Ishikawa (cell line): ENCODE data around the gene RPL35.

ENCODE experiments used
- CEBPB ChIP-seq: IDR thresholded peaks from 2 replicates; pipeline ENCODE4 v1.6.1; 2012
- CREB1 ChIP-seq: IDR thresholded peaks from 2 replicates; pipeline ENCODE4 v1.6.1; 2012; ENCODE audit warnings: low read depth
- EGR1 ChIP-seq: IDR thresholded peaks from 2 replicates; pipeline ENCODE4 v1.6.1; 2012
- EP300 ChIP-seq: IDR thresholded peaks from 2 replicates; pipeline ENCODE4 v1.6.1; 2012; ENCODE audit warnings: borderline replicate concordance
- FOXM1 ChIP-seq: IDR thresholded peaks from 2 replicates; pipeline ENCODE4 v1.6.1; 2012; ENCODE audit warnings: low read depth, borderline replicate concordance
- NFIC ChIP-seq: IDR thresholded peaks from 2 replicates; pipeline ENCODE4 v1.6.1; 2012
- RAD21 ChIP-seq: IDR thresholded peaks from 2 replicates; pipeline ENCODE4 v1.6.1; 2012; ENCODE audit warnings: low read depth
- TAF1 ChIP-seq: IDR thresholded peaks from 2 replicates; pipeline ENCODE4 v1.6.1; 2012; ENCODE audit warnings: low read depth, mild to moderate bottlenecking
- TCF12 ChIP-seq: IDR thresholded peaks from 2 replicates; pipeline ENCODE4 v1.6.1; 2012; ENCODE audit warnings: low read depth
- TEAD4 ChIP-seq: IDR thresholded peaks from 2 replicates; pipeline ENCODE4 v1.6.1; 2012
- YY1 ChIP-seq: IDR thresholded peaks from 2 replicates; pipeline ENCODE4 v1.6.1; 2012; ENCODE audit warnings: low read depth
- ZBTB7A ChIP-seq: IDR thresholded peaks from 2 replicates; pipeline ENCODE4 v1.6.1; 2012; ENCODE audit warnings: low read depth
- TF ChIP-seq, protein P1 (sequence below): IDR thresholded peaks from 2 replicates; pipeline ENCODE4 v1.6.1; 2012
- TF ChIP-seq, protein P2 (sequence below): IDR thresholded peaks from 2 replicates; pipeline ENCODE4 v1.6.1; 2012; ENCODE audit warnings: low read depth, mild to moderate bottlenecking
- TF ChIP-seq, protein P3 (sequence below): IDR thresholded peaks from 2 replicates; pipeline ENCODE4 v1.6.1; 2012

Gene RPL35

DNA sequence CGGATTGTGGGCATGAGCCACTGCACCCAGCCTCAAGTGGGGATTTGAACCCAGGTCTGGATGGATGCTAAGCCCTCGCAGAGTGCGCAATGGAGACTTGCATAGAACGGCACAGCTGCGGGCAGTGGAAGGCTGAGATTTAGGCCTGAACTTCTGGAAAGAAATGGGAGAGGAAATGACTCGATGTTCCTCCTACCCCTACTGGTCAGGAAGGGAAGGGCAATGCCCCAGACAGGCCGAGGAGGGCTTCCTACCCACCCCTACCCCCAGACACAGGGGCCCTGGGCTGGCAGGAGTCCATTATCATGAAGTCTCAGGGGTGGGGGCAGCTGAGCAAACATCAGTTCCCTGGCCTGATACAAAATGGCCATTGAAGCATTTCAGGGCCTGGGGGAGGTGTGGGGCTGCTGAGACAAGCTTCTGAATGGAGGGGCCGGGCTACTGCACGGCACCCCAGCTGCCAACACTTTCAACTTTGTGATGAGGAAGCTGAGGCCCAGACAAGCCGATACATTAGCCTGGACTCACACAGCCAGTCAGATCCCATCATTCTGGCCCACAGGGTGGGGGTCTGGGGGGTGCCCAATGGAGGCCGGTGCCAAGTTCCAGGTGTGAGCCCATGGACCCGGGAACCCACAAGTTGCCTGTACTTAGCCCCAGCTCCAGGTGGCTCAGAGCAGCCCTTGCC is 22.0 kb downstream of the RPL35 start:
- TF ChIP-seq TCF12 (no peak), CEBPB (no peak), FOXM1 (no peak), ZBTB7A (no peak; the same call in 1 of the 2 replicates), RAD21 (no peak), TAF1 (no peak)
- TF ChIP-seq, protein P1, sequence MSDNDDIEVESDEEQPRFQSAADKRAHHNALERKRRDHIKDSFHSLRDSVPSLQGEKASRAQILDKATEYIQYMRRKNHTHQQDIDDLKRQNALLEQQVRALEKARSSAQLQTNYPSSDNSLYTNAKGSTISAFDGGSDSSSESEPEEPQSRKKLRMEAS, result no peak

DNA sequence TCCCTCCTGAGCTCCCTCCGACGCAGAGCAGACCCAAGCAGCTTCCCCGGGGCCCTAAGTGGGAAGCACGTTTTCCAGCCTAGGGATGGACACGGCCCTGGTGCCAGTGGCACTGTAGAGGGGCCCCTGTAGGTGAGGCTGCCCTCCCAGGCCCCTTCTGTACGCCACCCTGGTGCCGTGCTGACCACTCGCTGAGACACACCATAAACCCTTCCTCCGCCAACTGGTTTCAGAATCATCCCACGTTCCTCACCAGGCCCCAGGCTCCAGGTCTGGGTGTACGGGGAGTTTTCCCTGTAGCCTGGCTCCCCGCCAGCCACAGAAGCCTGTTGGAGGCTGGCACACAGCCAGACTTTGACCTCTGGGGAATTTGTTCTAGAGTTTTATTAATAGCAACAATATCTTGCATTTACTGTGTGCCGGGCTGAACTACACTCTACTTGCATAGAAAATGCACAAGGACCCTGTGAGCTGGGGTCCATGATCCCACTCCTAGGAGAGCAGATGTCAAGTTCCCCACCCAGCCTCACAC is 26.7 kb downstream of the RPL35 start:
- TF ChIP-seq YY1 (no peak), NFIC (peak; percentile 95), TAF1 (no peak), TEAD4 (peak; percentile 36; the same call in 1 of the 2 replicates), CEBPB (no peak), EGR1 (no peak), TCF12 (no peak), FOXM1 (no peak), RAD21 (no peak)
- TF ChIP-seq, protein P2, sequence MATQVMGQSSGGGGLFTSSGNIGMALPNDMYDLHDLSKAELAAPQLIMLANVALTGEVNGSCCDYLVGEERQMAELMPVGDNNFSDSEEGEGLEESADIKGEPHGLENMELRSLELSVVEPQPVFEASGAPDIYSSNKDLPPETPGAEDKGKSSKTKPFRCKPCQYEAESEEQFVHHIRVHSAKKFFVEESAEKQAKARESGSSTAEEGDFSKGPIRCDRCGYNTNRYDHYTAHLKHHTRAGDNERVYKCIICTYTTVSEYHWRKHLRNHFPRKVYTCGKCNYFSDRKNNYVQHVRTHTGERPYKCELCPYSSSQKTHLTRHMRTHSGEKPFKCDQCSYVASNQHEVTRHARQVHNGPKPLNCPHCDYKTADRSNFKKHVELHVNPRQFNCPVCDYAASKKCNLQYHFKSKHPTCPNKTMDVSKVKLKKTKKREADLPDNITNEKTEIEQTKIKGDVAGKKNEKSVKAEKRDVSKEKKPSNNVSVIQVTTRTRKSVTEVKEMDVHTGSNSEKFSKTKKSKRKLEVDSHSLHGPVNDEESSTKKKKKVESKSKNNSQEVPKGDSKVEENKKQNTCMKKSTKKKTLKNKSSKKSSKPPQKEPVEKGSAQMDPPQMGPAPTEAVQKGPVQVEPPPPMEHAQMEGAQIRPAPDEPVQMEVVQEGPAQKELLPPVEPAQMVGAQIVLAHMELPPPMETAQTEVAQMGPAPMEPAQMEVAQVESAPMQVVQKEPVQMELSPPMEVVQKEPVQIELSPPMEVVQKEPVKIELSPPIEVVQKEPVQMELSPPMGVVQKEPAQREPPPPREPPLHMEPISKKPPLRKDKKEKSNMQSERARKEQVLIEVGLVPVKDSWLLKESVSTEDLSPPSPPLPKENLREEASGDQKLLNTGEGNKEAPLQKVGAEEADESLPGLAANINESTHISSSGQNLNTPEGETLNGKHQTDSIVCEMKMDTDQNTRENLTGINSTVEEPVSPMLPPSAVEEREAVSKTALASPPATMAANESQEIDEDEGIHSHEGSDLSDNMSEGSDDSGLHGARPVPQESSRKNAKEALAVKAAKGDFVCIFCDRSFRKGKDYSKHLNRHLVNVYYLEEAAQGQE, result no peak

DNA sequence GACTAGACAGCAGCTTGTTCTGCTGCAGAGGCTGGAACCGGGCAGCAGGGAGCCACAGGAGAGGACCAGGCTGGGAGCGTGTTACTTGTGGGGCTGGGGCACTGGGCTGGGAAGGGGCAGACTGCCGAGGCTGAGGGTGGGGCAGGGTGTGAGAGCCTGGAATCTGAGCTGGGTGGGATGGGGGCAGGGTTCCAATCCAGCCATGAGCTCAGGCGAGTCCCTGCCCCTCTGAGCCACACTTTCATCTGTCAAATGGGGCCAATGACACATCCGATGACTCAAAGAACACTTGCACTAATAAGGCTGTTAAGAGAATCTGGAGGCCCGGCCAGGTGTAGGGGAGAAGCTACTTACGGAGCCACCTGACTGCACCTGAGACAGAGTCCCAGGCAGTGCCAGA is 27.2 kb downstream of the RPL35 start:
- TF ChIP-seq ZBTB7A, result no peak
- peak; percentile 32; the same call in 1 of the 2 replicates for TF ChIP-seq EP300
- TF ChIP-seq, protein P1, result no peak
- no peak for TF ChIP-seq TAF1
- TF ChIP-seq, protein P3, sequence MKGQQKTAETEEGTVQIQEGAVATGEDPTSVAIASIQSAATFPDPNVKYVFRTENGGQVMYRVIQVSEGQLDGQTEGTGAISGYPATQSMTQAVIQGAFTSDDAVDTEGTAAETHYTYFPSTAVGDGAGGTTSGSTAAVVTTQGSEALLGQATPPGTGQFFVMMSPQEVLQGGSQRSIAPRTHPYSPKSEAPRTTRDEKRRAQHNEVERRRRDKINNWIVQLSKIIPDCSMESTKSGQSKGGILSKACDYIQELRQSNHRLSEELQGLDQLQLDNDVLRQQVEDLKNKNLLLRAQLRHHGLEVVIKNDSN, result no peak
- peak; percentile 34; the same call in 1 of the 2 replicates for TF ChIP-seq TCF12
- TF ChIP-seq EGR1, result no peak
- no peak for TF ChIP-seq NFIC

DNA sequence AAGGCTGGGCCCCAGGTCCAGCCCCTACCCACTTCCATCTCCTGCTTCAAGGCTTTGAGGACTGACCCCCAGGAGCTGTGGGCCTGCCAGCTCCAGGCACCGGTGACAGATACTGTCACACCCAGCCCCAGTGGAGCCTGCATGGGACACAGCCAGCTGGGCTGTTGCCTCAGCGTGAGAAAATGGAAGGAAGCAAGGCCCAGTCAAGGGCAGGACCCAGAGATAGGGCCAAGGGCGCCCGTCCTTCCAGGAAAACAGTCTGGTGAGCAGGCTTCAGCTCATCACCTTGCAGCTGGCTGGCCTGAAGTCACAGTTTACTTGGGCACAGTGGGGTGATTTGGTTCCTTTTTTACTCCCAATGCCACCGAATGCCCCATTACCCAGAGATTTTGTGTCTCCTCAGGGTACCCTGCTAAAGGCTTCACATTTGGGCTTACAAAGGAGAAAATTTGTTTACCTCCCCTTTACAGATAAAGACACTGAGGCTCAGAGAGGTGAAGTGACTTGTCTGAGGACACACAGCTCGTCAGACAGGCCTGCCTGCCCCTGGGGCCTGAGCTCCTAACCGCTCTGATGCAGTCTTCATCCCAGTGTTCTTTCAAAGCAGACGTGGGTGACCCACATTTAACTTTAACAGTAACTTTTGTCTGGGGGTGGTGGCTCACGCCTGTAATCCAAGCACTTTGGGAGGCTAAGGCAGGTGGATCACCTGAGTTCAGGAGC is 30.0 kb downstream of the RPL35 start:
- TF ChIP-seq, protein P1, result no peak
- TF ChIP-seq EP300 (no peak), RAD21 (no peak), ZBTB7A (no peak), YY1 (no peak), FOXM1 (no peak), TCF12 (no peak), TEAD4 (no peak), CREB1 (no peak), TAF1 (no peak), EGR1 (no peak), CEBPB (no peak), NFIC (no peak)
- TF ChIP-seq, protein P3, result no peak
- TF ChIP-seq, protein P2, result no peak

DNA sequence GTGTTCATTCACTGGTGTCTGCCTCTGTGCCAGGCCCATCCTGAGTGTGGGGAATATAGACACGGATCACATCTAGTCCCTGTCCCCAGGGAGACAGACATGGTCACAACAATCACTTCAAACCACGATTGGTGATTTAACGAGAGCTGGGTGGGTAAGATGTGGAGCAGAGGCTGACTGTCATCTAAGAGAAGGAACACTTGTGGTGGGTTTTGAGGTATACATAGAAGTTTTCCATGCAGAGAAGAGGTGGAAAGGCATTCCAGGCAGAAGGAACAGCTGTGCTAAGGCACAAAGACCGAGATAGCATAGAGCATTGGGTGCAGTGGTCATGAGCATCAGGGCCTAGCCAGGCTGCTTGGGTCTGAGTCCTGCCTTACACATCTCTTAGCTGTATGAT is 31.2 kb downstream of the RPL35 start:
- no peak for TF ChIP-seq EGR1
- TF ChIP-seq CREB1, result no peak
- no peak for TF ChIP-seq TAF1
- TF ChIP-seq ZBTB7A, result no peak

DNA sequence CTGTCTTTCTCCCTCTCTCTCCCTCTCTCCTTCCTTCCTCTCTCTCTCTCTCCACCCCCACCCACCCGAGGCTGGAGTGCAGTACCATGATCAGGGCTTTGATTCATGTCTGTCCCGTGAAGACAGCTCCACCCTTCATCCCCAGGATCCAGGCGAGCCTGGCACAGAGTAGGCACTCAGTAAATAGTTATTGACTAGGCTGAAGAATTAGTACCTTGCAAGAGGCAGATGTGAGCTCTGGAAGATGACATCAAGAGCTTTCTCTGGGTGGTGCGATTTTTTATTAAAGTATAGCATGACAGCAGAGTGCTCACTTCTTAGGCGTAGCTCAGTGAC is 32.5 kb downstream of the RPL35 start:
- TF ChIP-seq, protein P3, result no peak
- no peak for TF ChIP-seq EGR1
- TF ChIP-seq EP300, result no peak
- TF ChIP-seq TCF12, result no peak
- TF ChIP-seq RAD21, result no peak
- no peak for TF ChIP-seq TAF1
- no peak for TF ChIP-seq FOXM1
- no peak for TF ChIP-seq ZBTB7A
- no peak for TF ChIP-seq TEAD4
- TF ChIP-seq CEBPB, result no peak
- no peak for TF ChIP-seq CREB1
- no peak for TF ChIP-seq YY1
- TF ChIP-seq, protein P2, result no peak
- no peak for TF ChIP-seq NFIC
- TF ChIP-seq, protein P1, result no peak
